PC-3 (cell line): Measurements from ENCODE around the gene CRADD. TPM values are rescaled to one million over a fixed set of nuclear protein-coding genes. Genes with fewer than 3 reads are reported as not detected.

ENCODE experiments used
- ATAC-seq: fragments of 200-7000 bp; cut with Tn5 transposase; 2 replicates; pipeline ENCODE4 v1.9.1; 2020; ENCODE audit warnings: mild to moderate bottlenecking, moderate library complexity
- BruUV-seq: library from RNA; stranded (reverse); fragments of 400-500 nt; replicated peaks from 2 replicates; lab custom pipeline; 2021; lab: Mats Ljungman, UMichigan
- CTCF ChIA-PET: fragments of 300-600 bp; sonication (Branson Sonifier 250); formaldehyde crosslinking; loops from one replicate; lab custom pipeline; 2022; ENCODE audit warnings: antibody characterized with exemption; lab: Charles Lee
- POLR2A ChIA-PET: fragments of 300-600 bp; sonication (Branson Sonifier 250); formaldehyde crosslinking; loops from one replicate; lab custom pipeline; 2022; ENCODE audit warnings: antibody characterized with exemption; ENCODE audit not compliant: unreplicated experiment; lab: Charles Lee
- DNase-seq: peaks from one replicate; pipeline ENCODE4 v3.0.0-alpha.2; 2015
- H2AFZ ChIP-seq: fragments of 300-600 bp; sonication (generic); 2 replicates; pipeline ENCODE4 v1.6.0; 2016; ENCODE audit warnings: antibody characterized with exemption, low read length
- H3F3A ChIP-seq: fragments of 300-600 bp; sonication (generic); one replicate; pipeline ENCODE4 v1.6.0; 2017; ENCODE audit warnings: antibody characterized with exemption, low read length, control low read depth, mild to moderate bottlenecking; ENCODE audit not compliant: unreplicated experiment
- H3K27ac ChIP-seq: fragments of 300-600 bp; sonication (generic); 2 replicates; pipeline ENCODE4 v1.5.1; 2016; ENCODE audit warnings: mild to moderate bottlenecking, low read length
- H3K27me3 ChIP-seq: fragments of 300-600 bp; sonication (generic); 2 replicates; pipeline ENCODE4 v1.6.1; 2016; ENCODE audit warnings: low read length, mixed read lengths
- H3K36me3 ChIP-seq: fragments of 300-600 bp; sonication (generic); 2 replicates; pipeline ENCODE4 v1.6.1; 2016; ENCODE audit warnings: low read depth, mixed run types, low read length, mixed read lengths
- H3K4me1 ChIP-seq: fragments of 300-600 bp; sonication (generic); 2 replicates; pipeline ENCODE4 v1.5.1; 2016; ENCODE audit warnings: low read length; ENCODE audit not compliant: insufficient read depth
- H3K4me2 ChIP-seq: fragments of 300-600 bp; sonication (generic); 2 replicates; pipeline ENCODE4 v1.6.0; 2016; ENCODE audit warnings: low read length
- H3K4me3 ChIP-seq: fragments of 300-600 bp; sonication (generic); 2 replicates; pipeline ENCODE4 v1.5.1; 2016; ENCODE audit warnings: mild to moderate bottlenecking, low read length, mixed read lengths
- H3K79me2 ChIP-seq: fragments of 300-600 bp; sonication (generic); 2 replicates; pipeline ENCODE4 v1.6.1; 2017; ENCODE audit warnings: low read length, mixed read lengths
- H3K9ac ChIP-seq: fragments of 300-600 bp; sonication (generic); 2 replicates; pipeline ENCODE4 v1.6.0; 2016; ENCODE audit warnings: mild to moderate bottlenecking, low read length
- H3K9me2 ChIP-seq: fragments of 300-600 bp; sonication (generic); replicated peaks from 2 replicates; pipeline ENCODE4 v1.6.1; 2016; ENCODE audit warnings: mixed run types, low read length, mixed read lengths
- H3K9me3 ChIP-seq: fragments of 300-600 bp; sonication (generic); 2 replicates; pipeline ENCODE4 v1.6.1; 2016; ENCODE audit warnings: low read length, mixed read lengths
- H4K20me1 ChIP-seq: fragments of 300-600 bp; sonication (generic); 2 replicates; pipeline ENCODE4 v1.6.1; 2016; ENCODE audit warnings: low read length, mixed read lengths
- CTCF ChIP-seq: fragments of 300-600 bp; sonication (generic); conservative IDR thresholded peaks from 2 replicates; pipeline ENCODE4 v1.5.1; 2017; ENCODE audit warnings: antibody characterized with exemption, low read depth, mild to moderate bottlenecking, low read length
- EZH2 ChIP-seq: fragments of 300-600 bp; sonication (generic); IDR thresholded peaks from one replicate; pipeline ENCODE4 v1.6.1; 2017; ENCODE audit warnings: antibody characterized with exemption, mild to moderate bottlenecking, low read length; ENCODE audit not compliant: unreplicated experiment
- EZH2phosphoT487 ChIP-seq: fragments of 300-600 bp; sonication (generic); IDR thresholded peaks from 2 replicates; pipeline ENCODE4 v1.6.1; 2018; ENCODE audit warnings: mild to moderate bottlenecking, antibody characterized with exemption, low read length, borderline replicate concordance
- intact Hi-C: fragments of 100-400 bp; cut with micrococcal nuclease; formaldehyde crosslinking; loops from 2 replicates; pipeline ENCODE4 v1.9.0; 2023
- total RNA-seq: library from RNA; depleted of rRNA; stranded (reverse); fragments of >200 nt; gene quantifications from 2 replicates; pipeline ENCODE4 v1.2.3, GENCODE V29; 2014

Gene CRADD
- total RNA-seq, 1 experiment from 2014 or later, result 11.4 TPM

DNA sequence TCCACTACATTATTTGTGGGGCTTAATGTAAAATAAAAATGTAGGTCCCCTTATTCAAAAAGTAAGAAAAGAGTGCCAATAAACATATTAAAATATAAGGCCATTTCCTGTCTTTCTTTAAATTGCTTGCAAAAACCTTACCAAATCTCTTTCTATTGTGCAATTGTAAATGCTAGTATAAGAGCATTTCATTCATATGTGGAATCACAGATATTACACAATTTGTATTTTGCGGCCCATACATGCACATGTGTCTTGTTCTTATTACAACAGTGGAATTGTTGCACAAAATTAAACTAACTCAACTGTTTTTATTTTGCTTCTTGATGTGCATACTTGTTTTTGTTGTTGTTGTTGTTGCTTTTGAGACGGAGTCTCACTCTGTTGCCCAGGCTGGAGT is 20.1 kb upstream of the CRADD start:
- DNase-seq (no peak), ATAC-seq (no peak)
- no peak overlapping the region for H3K9ac ChIP-seq
- H3K4me2 ChIP-seq, result no peak overlapping the region
- H3F3A ChIP-seq, result no peaks in the 10 kb centered on the region
- H2AFZ ChIP-seq, result no peak overlapping the region
- intact Hi-C loops, result no loop called here
- no peaks in the 10 kb centered on the region for H3K36me3 ChIP-seq
- ChIA-PET CTCF (no interaction called here), POLR2A (no interaction called here)
- no peak overlapping the region for H3K4me3 ChIP-seq
- TF ChIP-seq EZH2, result no peak
- TF ChIP-seq EZH2phosphoT487, result no peak
- TF ChIP-seq CTCF, result no peak
- H4K20me1 ChIP-seq, result no peaks in the 10 kb centered on the region
- no TSS peak for BruUV-seq
- no peaks in the 10 kb centered on the region for H3K27me3 ChIP-seq
- no peaks in the 10 kb centered on the region for H3K9me3 ChIP-seq
- no peak overlapping the region for H3K27ac ChIP-seq
- H3K4me1 ChIP-seq, result no peaks in the 10 kb centered on the region
- no peaks in the 10 kb centered on the region for H3K9me2 ChIP-seq
- H3K79me2 ChIP-seq, result no peaks in the 10 kb centered on the region

DNA sequence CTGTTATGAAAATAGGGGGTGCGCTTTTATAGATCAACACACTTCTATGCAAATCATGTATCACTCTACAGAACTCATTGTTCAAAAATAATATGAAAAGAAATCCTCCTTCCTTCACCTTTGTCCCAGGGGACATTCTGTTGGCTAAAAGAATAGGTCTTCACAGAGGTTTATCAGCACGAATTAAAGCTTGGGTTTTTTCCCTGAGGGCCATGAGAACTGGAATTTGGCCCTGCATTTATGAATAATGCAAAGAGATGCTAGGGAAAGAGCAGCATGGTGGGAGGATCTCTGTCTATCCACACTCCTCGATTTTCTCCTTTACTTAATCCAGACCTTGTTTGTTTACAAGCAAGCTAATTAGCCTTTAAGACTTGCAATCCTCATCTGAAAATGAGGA is 16.2 kb upstream of the CRADD start:
- no peak for ATAC-seq
- H3K27me3 ChIP-seq, result no peaks in the 10 kb centered on the region

More for the DNA sequence above, 16.2 kb upstream of the CRADD start:
- Histone ChIP-seq H3K79me2 (no peaks in the 10 kb centered on the region), H3K4me2 (no peak overlapping the region), H3K9me3 (no peaks in the 10 kb centered on the region), H3K9me2 (no peaks in the 10 kb centered on the region), H3K4me1 (peaks cover 7% of the 10 kb centered on the region), H3K9ac (no peak overlapping the region), H4K20me1 (no peaks in the 10 kb centered on the region), H3K36me3 (no peaks in the 10 kb centered on the region), H3F3A (no peaks in the 10 kb centered on the region), H3K27ac (no peak overlapping the region), H2AFZ (no peak overlapping the region), H3K4me3 (no peak overlapping the region)
- no TSS peak for BruUV-seq
- intact Hi-C loops, result no loop called here
- CTCF ChIA-PET, result no interaction called here
- no peak for DNase-seq
- TF ChIP-seq EZH2 (no peak), CTCF (no peak), EZH2phosphoT487 (no peak)
- POLR2A ChIA-PET, result no interaction called here
